Colon (tissue), 2 donors: ENCODE results near the gene TMEM131.
"Not testable (repeated sequence)": the region's sequence is repeated elsewhere in the genome, so short reads cannot be mapped to it uniquely, and the experiment has no call there.

Source experiments
- FAIRE-seq: peaks from 2 replicates; lab custom pipeline; 2012; peaks lifted over from hg19 to GRCh38; lab: Jason Lieb, UNC
- donor health status: control.
- donor health status: control.

Gene TMEM131, protein sequence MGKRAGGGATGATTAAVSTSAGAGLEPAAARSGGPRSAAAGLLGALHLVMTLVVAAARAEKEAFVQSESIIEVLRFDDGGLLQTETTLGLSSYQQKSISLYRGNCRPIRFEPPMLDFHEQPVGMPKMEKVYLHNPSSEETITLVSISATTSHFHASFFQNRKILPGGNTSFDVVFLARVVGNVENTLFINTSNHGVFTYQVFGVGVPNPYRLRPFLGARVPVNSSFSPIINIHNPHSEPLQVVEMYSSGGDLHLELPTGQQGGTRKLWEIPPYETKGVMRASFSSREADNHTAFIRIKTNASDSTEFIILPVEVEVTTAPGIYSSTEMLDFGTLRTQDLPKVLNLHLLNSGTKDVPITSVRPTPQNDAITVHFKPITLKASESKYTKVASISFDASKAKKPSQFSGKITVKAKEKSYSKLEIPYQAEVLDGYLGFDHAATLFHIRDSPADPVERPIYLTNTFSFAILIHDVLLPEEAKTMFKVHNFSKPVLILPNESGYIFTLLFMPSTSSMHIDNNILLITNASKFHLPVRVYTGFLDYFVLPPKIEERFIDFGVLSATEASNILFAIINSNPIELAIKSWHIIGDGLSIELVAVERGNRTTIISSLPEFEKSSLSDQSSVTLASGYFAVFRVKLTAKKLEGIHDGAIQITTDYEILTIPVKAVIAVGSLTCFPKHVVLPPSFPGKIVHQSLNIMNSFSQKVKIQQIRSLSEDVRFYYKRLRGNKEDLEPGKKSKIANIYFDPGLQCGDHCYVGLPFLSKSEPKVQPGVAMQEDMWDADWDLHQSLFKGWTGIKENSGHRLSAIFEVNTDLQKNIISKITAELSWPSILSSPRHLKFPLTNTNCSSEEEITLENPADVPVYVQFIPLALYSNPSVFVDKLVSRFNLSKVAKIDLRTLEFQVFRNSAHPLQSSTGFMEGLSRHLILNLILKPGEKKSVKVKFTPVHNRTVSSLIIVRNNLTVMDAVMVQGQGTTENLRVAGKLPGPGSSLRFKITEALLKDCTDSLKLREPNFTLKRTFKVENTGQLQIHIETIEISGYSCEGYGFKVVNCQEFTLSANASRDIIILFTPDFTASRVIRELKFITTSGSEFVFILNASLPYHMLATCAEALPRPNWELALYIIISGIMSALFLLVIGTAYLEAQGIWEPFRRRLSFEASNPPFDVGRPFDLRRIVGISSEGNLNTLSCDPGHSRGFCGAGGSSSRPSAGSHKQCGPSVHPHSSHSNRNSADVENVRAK (N-terminal part only)

DNA sequence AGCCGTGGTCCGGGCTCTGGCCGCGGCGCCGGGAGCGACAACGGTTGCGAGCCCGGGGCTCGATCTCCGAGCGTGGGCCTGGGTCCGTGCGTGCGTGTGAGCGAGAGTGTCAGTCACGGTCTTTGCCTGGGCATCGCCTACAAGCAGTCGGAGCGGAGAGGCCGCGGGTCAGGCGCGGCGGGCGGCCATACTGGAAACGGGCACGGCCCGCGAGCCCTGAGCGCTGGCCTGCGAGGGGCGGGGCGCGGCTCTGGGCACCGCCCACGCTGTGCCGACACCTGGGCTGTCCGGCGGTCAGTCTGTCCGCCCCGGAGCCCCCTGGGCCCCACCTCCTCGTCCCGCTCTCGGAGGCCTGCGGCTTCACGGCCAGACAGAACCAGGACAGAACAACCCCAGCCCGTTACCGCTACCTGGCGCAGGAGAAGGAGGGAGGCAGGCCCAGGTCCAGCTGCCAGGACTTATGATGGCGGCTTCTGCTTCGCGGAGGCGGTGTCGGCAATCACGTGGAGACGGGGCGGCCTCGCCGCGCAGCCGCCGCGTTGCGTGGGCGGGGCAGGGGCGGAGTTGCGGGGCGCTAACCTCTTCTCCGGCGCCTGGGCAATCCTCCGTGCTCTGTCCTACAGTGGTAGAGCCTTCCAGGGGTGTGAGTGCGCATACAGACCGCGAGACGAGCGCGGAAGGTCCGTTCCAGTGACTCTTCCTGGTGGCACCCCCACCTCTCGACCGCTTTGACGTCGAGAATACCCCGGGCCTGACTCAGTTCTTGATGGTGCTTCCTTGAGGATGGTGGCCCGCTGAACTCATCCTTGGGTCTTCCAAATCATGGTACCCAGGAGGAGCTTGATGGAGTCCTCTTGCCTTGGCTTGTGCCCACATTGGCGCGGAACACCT, at the start of gene TMEM131:
TMEM131 (minus strand) TSS at position 215 of the 891 bp plus-strand sequence. CDS start 286 bp downstream, outside the sequence.
- no peak for FAIRE-seq

DNA sequence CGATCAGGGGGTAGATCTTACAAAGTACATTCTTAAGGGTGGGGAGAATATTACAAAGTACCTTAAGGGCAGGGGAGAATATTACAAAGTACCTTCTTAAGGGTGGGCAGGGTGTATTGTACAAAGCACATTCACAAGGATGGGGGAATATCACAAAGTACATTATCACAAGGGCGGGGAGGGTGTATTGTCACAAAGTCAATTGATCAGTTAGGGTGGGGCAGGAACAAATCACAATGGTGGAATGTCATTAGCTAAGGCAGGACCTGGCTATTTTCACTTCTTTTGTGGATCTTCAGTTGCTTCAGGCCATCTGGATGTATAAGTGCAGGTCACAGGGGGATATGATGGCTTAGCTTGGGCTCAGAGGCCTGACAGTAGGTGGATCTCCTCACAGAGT, 49.0 kb upstream of the TMEM131 start:
- FAIRE-seq, result not testable (repeated sequence)

DNA sequence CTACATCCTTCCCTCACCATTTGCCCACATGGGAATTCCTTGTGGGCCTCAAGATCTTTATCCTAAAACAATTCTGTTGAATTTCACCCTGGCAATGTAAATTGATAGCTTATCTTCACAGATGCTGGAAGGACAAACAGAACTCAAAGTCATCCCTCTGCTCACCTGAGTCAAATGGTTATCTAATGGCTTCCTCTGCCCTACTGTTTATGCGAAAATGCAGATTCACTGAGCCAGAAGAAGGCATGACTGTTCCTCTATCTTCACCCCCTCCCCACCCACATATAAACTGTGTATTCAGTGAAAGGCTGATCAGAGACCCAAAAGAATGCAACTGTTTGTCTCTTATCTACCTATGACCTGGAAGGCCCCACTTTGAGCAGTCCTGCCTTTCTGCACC, 47.4 kb upstream of the TMEM131 start:
- no peak for FAIRE-seq

DNA sequence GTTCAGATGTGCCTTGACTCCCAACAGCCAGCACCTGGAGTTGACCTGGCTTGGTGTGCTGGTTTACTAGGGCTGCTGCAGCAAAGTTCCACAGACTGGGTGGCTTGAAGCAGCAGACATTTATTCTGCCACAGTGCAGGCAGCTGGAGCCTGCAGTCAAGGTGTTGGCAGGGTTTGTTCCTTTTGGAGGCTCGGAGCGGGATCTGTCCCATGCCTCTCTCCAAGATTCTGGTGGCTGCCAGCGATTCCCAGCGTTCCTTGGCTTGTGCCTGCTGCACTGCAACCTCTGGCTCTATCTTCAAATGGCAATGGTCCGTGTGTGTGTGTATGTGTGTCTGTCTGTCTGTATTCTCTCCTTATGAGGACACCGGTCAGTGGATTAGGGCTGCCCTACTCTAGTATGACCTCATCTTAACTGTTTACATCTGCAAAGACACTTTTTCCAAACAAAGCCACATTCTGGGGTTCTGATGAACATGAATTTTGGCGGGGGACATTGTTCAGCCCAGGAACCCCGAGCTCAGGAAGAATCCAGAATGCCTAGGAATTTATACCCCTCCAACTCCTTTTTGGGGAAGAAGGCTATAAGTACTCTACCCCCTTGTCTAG, 44.7 kb upstream of the TMEM131 start:
- no peak for FAIRE-seq

DNA sequence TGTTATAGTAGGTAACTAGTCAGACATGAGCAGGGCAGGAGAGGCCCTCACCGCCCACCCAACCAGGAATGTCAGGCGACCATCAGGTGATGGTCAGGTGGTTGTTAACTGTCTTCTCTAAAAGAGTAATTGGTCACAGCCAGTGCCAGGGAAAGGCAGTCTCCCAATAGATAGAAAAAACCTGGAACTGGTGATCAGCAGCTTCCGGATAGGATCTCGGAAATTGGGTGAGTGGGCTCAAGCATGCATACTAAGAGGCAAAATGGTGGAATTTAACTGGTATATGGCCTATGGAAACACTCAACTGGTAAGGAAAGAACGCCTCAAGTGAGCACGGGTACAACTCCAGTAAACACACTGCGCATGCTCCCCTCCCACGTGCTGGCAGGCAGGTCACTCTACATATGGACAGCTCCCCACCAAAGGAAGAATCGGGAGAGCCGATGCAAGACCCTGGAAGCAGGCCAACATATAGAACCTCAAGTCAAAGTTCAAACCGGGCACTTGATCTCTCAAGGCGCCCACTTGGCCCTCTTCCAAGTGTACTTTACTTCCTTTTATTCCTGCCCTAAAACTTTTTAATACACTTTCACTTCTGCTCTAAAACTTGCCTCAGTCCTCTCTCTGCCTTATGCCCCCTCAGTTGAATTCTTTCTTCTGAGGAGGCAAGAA, 43.5 kb upstream of the TMEM131 start:
- no peak for FAIRE-seq

DNA sequence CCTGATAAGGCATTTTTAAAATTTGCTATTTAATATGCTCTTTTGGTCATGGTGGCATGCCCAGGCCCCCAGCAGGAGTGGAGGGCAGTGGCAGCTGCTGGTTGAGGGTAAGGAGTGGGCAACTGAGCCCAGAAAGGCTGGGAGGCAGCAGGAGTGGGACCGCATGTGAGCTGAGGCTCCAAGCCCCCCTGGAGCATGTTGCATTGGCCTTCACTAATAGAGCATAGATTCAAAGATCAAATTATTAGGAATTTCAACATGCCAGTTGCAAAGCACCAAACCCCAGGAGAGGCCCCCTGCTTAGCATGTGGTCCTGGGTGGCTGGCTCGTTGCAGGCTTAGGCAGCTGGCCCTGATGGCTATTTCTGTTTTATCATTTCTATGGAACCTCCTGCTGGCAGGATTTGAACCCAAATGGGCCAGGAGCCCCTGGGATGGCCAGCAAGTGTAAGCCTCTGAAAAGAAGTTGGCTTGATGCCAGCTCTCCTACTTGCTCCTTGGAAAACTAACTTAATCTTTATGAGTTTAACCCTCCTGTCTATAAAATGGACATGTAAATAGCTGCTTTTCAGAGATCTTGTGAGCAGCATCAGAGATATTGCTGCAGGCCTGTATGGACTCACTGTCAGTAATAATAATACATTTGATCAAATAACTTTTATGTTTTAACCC, 42.1 kb upstream of the TMEM131 start:
- FAIRE-seq, result no peak

DNA sequence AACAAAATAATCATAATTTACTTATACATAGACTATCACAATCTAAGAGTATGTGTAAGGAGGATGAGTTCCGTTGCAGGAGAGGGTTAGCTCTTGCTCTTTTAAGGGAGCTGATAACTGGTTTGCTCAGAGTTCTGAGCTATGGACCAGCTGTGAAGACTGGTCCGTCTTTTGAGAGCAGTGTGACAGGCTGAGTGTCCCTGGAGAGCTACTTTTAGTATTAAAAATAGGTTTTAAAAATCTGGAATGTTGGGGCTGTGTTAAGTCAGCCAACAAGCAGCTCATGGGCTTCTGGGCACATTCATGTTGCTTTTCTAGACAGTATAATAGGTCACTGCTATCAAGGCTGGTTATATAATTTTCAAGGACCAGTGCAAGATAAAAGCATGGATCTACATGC, 41.5 kb upstream of the TMEM131 start:
- FAIRE-seq, result no peak

DNA sequence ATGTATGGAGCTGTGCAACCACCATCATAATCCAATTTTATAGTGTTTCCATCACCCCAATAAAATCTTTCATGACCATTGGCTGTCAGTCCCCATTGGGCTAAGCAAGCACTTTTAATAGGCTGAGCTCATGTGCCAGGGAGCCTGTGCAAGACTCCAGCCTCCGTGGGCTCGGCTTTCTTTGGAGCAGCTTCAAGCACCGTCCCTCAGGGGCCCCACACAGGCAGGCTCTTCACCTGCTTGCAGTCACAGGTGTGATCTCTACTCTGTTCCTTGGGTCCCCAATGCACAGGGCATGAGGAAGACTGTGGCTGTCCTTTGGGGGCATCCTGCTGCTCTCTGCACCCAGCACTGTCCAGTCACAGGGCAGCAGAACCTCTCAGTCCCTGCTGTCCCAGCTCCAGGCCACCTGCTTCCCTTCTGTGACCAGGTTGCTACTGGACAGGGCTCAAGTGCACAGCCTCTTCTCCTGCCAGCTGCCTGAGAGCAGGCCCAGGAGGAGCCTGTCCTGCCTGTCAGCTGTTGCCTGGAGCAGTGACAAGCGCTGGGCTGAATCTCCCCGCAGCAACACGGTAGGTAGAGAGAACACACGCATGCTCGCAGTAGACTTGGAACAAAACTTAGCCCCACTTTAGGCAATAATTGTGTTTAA, 40.7 kb upstream of the TMEM131 start:
- no peak for FAIRE-seq

DNA sequence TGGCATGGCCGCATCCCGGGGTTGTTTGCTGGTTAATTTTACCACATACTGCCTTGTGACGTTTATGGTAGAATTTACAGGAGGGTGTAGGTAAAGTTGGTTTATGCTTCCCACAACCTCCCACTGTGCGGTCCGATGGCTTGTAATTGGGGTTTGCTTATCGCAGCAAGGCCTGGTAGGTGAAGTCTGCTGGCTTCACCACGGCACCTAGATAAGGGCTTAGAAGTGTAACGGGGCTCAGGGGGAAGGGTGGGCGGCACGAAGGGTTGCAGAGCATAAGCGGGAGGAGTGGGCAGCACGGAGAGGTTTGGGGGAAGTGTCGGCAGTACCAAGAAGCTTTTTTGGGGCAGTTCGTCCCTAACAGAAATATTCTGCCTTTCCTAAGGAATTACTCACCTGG, 39.0 kb upstream of the TMEM131 start:
- no peak for FAIRE-seq

DNA sequence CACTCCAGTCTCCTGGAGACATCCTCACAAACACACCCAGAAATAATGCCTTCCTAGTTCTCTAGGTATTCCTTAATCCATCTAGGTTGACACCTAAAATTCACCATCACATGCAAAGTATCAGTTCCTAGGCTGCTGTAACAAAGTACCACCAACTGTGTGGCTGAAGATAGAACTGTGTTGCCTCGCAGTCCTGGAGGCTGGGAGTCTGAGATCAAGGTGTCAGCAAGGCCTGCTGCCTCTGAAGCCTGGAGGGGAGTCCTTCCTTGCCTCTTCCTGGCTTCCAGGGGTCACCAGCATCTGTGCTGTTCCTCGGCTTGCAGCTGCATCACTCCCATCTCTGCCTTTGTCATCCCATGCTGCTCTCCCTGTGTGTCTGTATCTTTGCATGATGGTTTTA, 36.3 kb upstream of the TMEM131 start:
- no peak for FAIRE-seq

DNA sequence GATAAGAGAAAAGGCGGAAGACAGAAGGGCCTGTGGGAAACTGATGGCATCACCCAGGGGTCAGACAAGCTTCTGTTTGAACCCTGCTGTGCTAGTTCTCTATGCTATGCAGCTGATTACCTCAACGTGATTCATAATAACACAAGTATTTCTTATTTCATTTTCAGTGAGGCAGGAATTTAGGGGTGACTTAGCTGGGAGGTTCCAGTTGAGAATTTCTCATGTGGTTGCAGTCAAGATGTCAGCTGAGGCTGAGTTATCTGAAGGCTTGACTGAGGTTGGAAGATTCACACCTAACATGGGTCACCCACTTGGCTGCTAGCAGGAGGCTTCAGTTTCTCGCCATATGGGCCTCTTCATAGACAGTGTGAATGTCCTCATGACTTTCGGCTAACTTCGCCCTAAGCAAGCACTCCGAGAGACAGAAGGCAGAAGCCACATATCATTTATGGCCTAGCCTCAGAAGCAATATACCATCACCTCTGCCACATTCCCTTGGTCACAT, 34.0 kb upstream of the TMEM131 start:
- FAIRE-seq, result no peak

DNA sequence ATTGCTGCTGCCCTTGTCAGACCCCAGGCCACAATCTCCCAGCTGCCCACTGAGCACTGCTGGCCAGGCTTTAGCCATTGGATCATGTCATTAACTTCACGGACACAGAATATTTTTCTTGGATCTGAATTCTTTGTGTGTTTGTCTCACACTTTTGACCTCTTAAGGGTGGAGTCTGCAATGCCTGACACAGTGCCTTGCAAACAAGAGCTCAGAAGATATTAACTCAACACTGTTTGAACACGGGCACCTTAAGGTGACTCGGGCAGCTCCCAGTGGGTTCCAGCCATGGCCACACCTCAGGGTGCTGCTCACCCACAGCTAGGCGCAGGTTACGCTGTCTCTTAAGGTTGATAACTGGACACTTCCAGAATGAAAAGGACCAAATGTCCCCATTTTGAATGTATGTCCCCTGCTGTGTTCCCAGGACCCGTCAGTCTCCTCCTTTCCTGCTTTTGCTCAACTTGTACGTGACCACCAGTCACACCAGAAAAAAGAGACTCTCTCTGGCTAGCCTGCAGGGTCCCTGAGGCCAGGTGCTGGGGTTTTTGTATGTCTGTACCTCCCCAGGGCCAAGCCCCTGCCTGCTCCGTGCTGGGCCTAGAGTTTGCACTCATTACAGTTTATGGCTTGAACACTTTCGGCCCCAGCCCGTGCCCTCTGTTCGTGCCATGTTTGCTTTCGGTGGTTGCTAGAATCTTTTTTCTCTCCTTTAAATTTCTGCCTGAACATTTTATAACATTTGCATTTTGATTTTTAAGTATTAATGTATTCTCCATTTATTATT, 33.4 kb upstream of the TMEM131 start:
- no peak for FAIRE-seq

DNA sequence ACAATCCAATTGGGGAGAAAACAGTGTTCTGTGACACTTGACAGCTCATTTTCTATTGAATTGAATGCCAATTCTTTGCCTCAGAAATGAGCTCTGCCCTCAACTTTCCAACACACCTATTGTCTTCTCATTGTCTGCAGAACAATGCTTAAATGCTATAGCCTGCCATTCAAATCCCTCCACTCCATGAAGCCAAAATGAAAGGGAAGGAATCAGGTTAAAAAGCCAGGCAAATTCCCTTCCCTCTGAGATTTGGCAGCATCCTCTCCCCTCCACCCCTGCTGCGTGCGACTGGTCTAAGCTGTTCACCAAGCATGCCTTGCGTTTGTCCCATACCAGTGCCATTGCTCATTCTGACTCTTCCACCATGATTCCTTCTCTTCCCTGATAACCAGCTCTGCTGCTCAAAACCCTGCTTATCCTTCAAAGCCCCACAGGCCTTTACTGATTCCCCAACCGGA, 32.4 kb upstream of the TMEM131 start:
- no peak for FAIRE-seq

DNA sequence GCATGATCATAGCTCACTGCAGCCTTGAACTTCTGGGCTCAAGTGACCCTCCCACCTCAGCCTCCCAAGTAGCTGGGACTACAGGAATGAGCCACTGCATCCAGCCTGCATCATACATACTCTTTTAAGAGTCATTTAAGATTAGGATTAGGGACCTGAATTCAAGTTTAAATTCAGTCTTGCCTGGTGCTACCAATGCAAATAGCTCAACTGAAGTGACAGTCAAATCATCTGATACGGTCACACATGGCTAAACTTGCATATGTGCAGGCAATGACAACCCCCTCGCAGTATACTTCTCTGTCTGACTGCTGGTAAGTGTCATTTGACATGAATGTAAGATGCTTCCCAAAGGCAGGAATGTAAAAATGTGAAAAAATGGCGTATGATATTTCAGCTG, 31.8 kb upstream of the TMEM131 start:
- FAIRE-seq, result no peak

DNA sequence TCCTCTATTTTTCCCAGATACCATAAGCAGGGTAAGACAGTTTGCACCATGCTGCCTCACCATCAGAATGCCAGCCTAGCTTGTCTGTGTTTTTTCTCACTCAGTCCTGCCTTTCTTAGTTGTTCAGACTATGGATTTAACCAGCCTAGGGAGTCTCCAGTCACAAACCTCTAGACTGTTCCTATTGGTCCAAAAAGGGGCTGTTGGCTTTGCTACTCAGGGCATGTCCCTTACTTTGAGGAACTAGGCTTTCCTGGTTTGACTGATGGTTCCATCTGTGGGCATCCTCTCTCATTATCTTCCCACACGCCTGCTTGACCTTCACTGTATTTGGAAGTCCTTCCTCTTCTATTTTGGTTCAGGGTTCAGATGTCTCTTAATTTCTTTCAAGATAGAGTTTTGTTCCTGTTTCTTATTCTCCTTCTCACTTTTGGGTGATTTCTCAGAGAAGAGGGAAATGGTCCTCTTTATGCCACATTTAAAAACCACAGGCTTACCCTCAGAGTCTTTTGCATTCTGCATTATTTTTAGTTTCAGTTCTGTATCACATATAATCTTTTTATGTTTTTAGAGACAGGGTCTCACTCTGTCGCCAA, 31.3 kb upstream of the TMEM131 start:
- FAIRE-seq, result no peak

DNA sequence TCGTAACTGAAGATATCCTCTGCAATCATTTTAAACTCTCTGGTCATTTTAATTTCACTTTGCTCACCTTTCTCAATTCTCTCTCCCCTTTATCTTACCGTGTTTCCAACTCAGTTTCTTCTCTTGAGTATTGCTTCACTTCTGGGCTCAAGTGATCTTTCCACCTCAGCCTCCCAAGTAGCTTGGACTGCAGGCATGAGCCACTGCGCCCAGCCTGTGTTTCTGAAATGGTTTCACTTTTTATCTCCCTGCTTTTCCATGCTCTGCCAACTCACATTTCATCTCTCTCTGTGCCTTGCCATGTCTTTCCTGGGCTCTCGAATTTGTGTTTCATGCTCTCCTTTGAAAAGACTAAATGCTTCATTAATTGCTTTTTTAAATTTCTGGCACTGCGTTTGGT, 30.5 kb upstream of the TMEM131 start:
- FAIRE-seq, result no peak

DNA sequence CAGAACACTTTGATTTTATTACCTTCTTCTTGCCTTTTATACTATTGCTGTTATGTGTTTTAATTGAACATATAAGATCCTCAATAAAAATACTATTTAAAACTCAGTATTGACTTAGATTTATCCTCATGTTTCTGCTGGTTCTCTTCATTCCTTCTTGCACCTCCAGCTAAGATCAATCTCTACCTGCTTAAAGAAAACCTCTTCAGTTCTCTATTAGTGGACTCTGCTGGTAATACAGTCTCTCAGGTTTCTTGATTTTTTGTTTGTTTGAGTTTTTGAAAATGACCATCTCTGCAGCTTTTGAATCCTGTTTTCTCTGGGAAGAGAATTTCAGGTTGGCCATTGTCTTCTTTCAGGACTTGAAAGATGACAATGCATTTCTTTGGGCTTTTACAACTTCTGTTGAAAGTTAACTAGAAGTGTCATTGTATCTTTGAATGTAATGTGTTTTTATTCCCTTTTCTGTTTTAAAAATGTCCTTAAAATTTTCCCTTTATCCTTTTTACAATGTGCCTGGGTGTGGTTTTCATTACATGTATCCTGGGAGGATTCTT, 29.8 kb upstream of the TMEM131 start:
- no peak for FAIRE-seq
